GM23248 (cell line): ENCODE results near the gene EMILIN2. TPM values are rescaled to one million over a fixed set of nuclear protein-coding genes. Genes with fewer than 3 reads are reported as not detected.

ENCODE experiments used
- DNase-seq: peaks from one replicate; pipeline ENCODE4 v3.0.0-alpha.2; 2015
- H2AFZ ChIP-seq: fragments of 200-600 bp; sonication (generic); 2 replicates; pipeline ENCODE4 v1.6.1; 2016; ENCODE audit warnings: antibody characterized with exemption
- H3F3A ChIP-seq: fragments of 200-600 bp; sonication (generic); 2 replicates; pipeline ENCODE4 v1.6.1; 2016; ENCODE audit warnings: mild to moderate bottlenecking, antibody characterized with exemption, mixed run types; ENCODE audit not compliant: insufficient read depth
- H3K27ac ChIP-seq: fragments of 200-600 bp; sonication (generic); 2 replicates; pipeline ENCODE4 v1.5.1; 2016; ENCODE audit warnings: mild to moderate bottlenecking
- H3K27me3 ChIP-seq: fragments of 200-600 bp; sonication (generic); replicated peaks from 2 replicates; pipeline ENCODE4 v1.6.1; 2016; ENCODE audit warnings: mild to moderate bottlenecking; ENCODE audit not compliant: insufficient read depth
- H3K36me3 ChIP-seq: fragments of 200-600 bp; sonication (generic); 2 replicates; pipeline ENCODE4 v1.6.1; 2016; ENCODE audit warnings: low read depth, mild to moderate bottlenecking
- H3K4me1 ChIP-seq: fragments of 200-600 bp; sonication (generic); 2 replicates; pipeline ENCODE4 v1.6.1; 2016; ENCODE audit warnings: mild to moderate bottlenecking; ENCODE audit not compliant: insufficient read depth
- H3K4me2 ChIP-seq: fragments of 200-600 bp; sonication (generic); one replicate; pipeline ENCODE4 v1.6.1; 2016; ENCODE audit warnings: mild to moderate bottlenecking; ENCODE audit not compliant: unreplicated experiment
- H3K4me3 ChIP-seq: fragments of 200-600 bp; sonication (generic); 2 replicates; pipeline ENCODE4 v1.5.1; 2016; ENCODE audit warnings: mild to moderate bottlenecking
- H3K79me2 ChIP-seq: fragments of 200-600 bp; sonication (generic); 2 replicates; pipeline ENCODE4 v1.6.1; 2016; ENCODE audit warnings: mild to moderate bottlenecking; ENCODE audit not compliant: insufficient read depth
- H3K9ac ChIP-seq: fragments of 200-600 bp; sonication (generic); 2 replicates; pipeline ENCODE4 v1.6.1; 2016; ENCODE audit warnings: mild to moderate bottlenecking
- H3K9me2 ChIP-seq: fragments of 200-600 bp; sonication (generic); 2 replicates; pipeline ENCODE4 v1.6.1; 2016; ENCODE audit warnings: mixed run types, mild to moderate bottlenecking, moderate library complexity; ENCODE audit not compliant: insufficient read depth
- H3K9me3 ChIP-seq: fragments of 200-600 bp; sonication (generic); one replicate; pipeline ENCODE4 v1.6.1; 2017; ENCODE audit warnings: low read depth
- H4K20me1 ChIP-seq: fragments of 200-600 bp; sonication (generic); 2 replicates; pipeline ENCODE4 v1.6.0; 2016; ENCODE audit not compliant: insufficient read depth
- EZH2 ChIP-seq: fragments of 200-600 bp; sonication (generic); IDR thresholded peaks from 2 replicates; pipeline ENCODE4 v1.6.1; 2018; ENCODE audit warnings: antibody characterized with exemption, mild to moderate bottlenecking; ENCODE audit not compliant: insufficient read depth, poor library complexity, severe bottlenecking
- EZH2phosphoT487 ChIP-seq: fragments of 200-600 bp; sonication (generic); IDR thresholded peaks from 2 replicates; pipeline ENCODE4 v1.6.1; 2018; ENCODE audit warnings: antibody characterized with exemption, moderate library complexity, mild to moderate bottlenecking, low read depth; ENCODE audit not compliant: insufficient read depth
- WGBS, 2 experiments: methylation state at CpG; one replicate each; pipeline ENCODE4 v1.1.6; 2015 to 2017; ENCODE audit warnings: low lambda C conversion rate in 2 of 2, low coverage in 1 of 2; ENCODE audit errors: missing lambda C conversion rate in 2 of 2; 5-methylcytosine and 5-hydroxymethylcytosine counted together
- in situ Hi-C: fragments of 300-500 bp; cut with MboI; formaldehyde crosslinking; loops from 2 replicates; pipeline ENCODE4 v1.15.0; 2020
- polyA plus RNA-seq: library from polyadenylated mRNA; unstranded; fragments of >200 nt; fragmentation: Nextera tagmentation; extraction: Ambion mirVana; gene quantifications from 2 replicates; pipeline ENCODE4 v1.2.1, GENCODE V29; 2016
- total RNA-seq: library from RNA; depleted of rRNA; stranded (reverse); fragments of >200 nt; shearing (Covaris generic); gene quantifications from 2 replicates; pipeline ENCODE4 v1.2.3, GENCODE V29; 2014; rRNA removed

Gene EMILIN2
- total and polyA plus RNA-seq, 2 experiments from 2014 or later: 9.0 to 23.9 TPM

GRCh38 chr18:2964361-2965010 lies 117.7 kb downstream of the EMILIN2 start:
- H2AFZ ChIP-seq: no peak overlapping the region
- TF ChIP-seq EZH2 (no peak), EZH2phosphoT487 (no peak)
- no peaks in the 10 kb centered on the region for H3K9me3 ChIP-seq
- no peaks in the 10 kb centered on the region for H3K27me3 ChIP-seq
- DNase-seq: no peak
- H3K27ac ChIP-seq: no peak overlapping the region
- peaks cover 6% of the 10 kb centered on the region; the same call in 1 of the 2 replicates for H4K20me1 ChIP-seq
- no peak overlapping the region for H3K4me2 ChIP-seq
- H3K9ac ChIP-seq: no peak overlapping the region
- H3K4me3 ChIP-seq: no peak overlapping the region
- WGBS, 2 experiments: 97% methylated on average over 8 of the region's 8 CpGs
- peaks cover 15% of the 10 kb centered on the region; the same call in 1 of the 2 replicates for H3K4me1 ChIP-seq
- H3K79me2 ChIP-seq: peaks cover 100% of the 10 kb centered on the region
- no peaks in the 10 kb centered on the region for H3F3A ChIP-seq
- in situ Hi-C loops: no loop called here
- H3K36me3 ChIP-seq: no peaks in the 10 kb centered on the region
- H3K9me2 ChIP-seq: no peaks in the 10 kb centered on the region

Other genes with a start within 250 kb of the EMILIN2 start
- 34.0 and 38.8 TPM in 2 replicates for gene SMCHD1, start 191.3 kb upstream of the EMILIN2 start, total RNA-seq
- gene SMCHD1, start 191.3 kb upstream of the EMILIN2 start, polyA plus RNA-seq: 4.4 and 6.4 TPM in 2 replicates
- 29.2 and 33.9 TPM in 2 replicates for gene LPIN2, start 166.1 kb downstream of the EMILIN2 start, total RNA-seq
- gene LPIN2, start 166.1 kb downstream of the EMILIN2 start, polyA plus RNA-seq: 19.5 and 19.8 TPM in 2 replicates